PC-3 (cell line): ENCODE data around the gene CYP2C18. TPM values are rescaled to one million over a fixed set of nuclear protein-coding genes. Genes with fewer than 3 reads are reported as not detected.

Experiments
- ATAC-seq: fragments of 200-7000 bp; cut with Tn5 transposase; 2 replicates; pipeline ENCODE4 v1.9.1; 2020; ENCODE audit warnings: mild to moderate bottlenecking, moderate library complexity
- BruUV-seq: library from RNA; stranded (reverse); fragments of 400-500 nt; replicated peaks from 2 replicates; lab custom pipeline; 2021; lab: Mats Ljungman, UMichigan
- CTCF ChIA-PET: fragments of 300-600 bp; sonication (Branson Sonifier 250); formaldehyde crosslinking; loops from one replicate; lab custom pipeline; 2022; ENCODE audit warnings: antibody characterized with exemption; lab: Charles Lee
- POLR2A ChIA-PET: fragments of 300-600 bp; sonication (Branson Sonifier 250); formaldehyde crosslinking; loops from one replicate; lab custom pipeline; 2022; ENCODE audit warnings: antibody characterized with exemption; ENCODE audit not compliant: unreplicated experiment; lab: Charles Lee
- DNase-seq: peaks from one replicate; pipeline ENCODE4 v3.0.0-alpha.2; 2015
- H2AFZ ChIP-seq: fragments of 300-600 bp; sonication (generic); 2 replicates; pipeline ENCODE4 v1.6.0; 2016; ENCODE audit warnings: antibody characterized with exemption, low read length
- H3F3A ChIP-seq: fragments of 300-600 bp; sonication (generic); one replicate; pipeline ENCODE4 v1.6.0; 2017; ENCODE audit warnings: antibody characterized with exemption, low read length, control low read depth, mild to moderate bottlenecking; ENCODE audit not compliant: unreplicated experiment
- H3K27ac ChIP-seq: fragments of 300-600 bp; sonication (generic); 2 replicates; pipeline ENCODE4 v1.5.1; 2016; ENCODE audit warnings: mild to moderate bottlenecking, low read length
- H3K27me3 ChIP-seq: fragments of 300-600 bp; sonication (generic); 2 replicates; pipeline ENCODE4 v1.6.1; 2016; ENCODE audit warnings: low read length, mixed read lengths
- H3K36me3 ChIP-seq: fragments of 300-600 bp; sonication (generic); 2 replicates; pipeline ENCODE4 v1.6.1; 2016; ENCODE audit warnings: low read depth, mixed run types, low read length, mixed read lengths
- H3K4me1 ChIP-seq: fragments of 300-600 bp; sonication (generic); 2 replicates; pipeline ENCODE4 v1.5.1; 2016; ENCODE audit warnings: low read length; ENCODE audit not compliant: insufficient read depth
- H3K4me2 ChIP-seq: fragments of 300-600 bp; sonication (generic); 2 replicates; pipeline ENCODE4 v1.6.0; 2016; ENCODE audit warnings: low read length
- H3K4me3 ChIP-seq: fragments of 300-600 bp; sonication (generic); 2 replicates; pipeline ENCODE4 v1.5.1; 2016; ENCODE audit warnings: mild to moderate bottlenecking, low read length, mixed read lengths
- H3K79me2 ChIP-seq: fragments of 300-600 bp; sonication (generic); 2 replicates; pipeline ENCODE4 v1.6.1; 2017; ENCODE audit warnings: low read length, mixed read lengths
- H3K9ac ChIP-seq: fragments of 300-600 bp; sonication (generic); 2 replicates; pipeline ENCODE4 v1.6.0; 2016; ENCODE audit warnings: mild to moderate bottlenecking, low read length
- H3K9me2 ChIP-seq: fragments of 300-600 bp; sonication (generic); replicated peaks from 2 replicates; pipeline ENCODE4 v1.6.1; 2016; ENCODE audit warnings: mixed run types, low read length, mixed read lengths
- H3K9me3 ChIP-seq: fragments of 300-600 bp; sonication (generic); 2 replicates; pipeline ENCODE4 v1.6.1; 2016; ENCODE audit warnings: low read length, mixed read lengths
- H4K20me1 ChIP-seq: fragments of 300-600 bp; sonication (generic); 2 replicates; pipeline ENCODE4 v1.6.1; 2016; ENCODE audit warnings: low read length, mixed read lengths
- CTCF ChIP-seq: fragments of 300-600 bp; sonication (generic); conservative IDR thresholded peaks from 2 replicates; pipeline ENCODE4 v1.5.1; 2017; ENCODE audit warnings: antibody characterized with exemption, low read depth, mild to moderate bottlenecking, low read length
- EZH2 ChIP-seq: fragments of 300-600 bp; sonication (generic); IDR thresholded peaks from one replicate; pipeline ENCODE4 v1.6.1; 2017; ENCODE audit warnings: antibody characterized with exemption, mild to moderate bottlenecking, low read length; ENCODE audit not compliant: unreplicated experiment
- EZH2phosphoT487 ChIP-seq: fragments of 300-600 bp; sonication (generic); IDR thresholded peaks from 2 replicates; pipeline ENCODE4 v1.6.1; 2018; ENCODE audit warnings: mild to moderate bottlenecking, antibody characterized with exemption, low read length, borderline replicate concordance
- intact Hi-C: fragments of 100-400 bp; cut with micrococcal nuclease; formaldehyde crosslinking; loops from 2 replicates; pipeline ENCODE4 v1.9.0; 2023
- total RNA-seq: library from RNA; depleted of rRNA; stranded (reverse); fragments of >200 nt; gene quantifications from 2 replicates; pipeline ENCODE4 v1.2.3, GENCODE V29; 2014

The CYP2C18 gene
- total RNA-seq, 1 experiment from 2014 or later = not detected

- no peak for DNase-seq
- Histone ChIP-seq H3K9me3 (no peaks in the 10 kb centered on the region), H3K4me1 (no peaks in the 10 kb centered on the region), H3K9ac (no peak overlapping the region), H3K27ac (no peak overlapping the region), H3K4me3 (no peak overlapping the region), H3K27me3 (no peaks in the 10 kb centered on the region), H3K9me2 (no peaks in the 10 kb centered on the region), H2AFZ (no peak overlapping the region), H3K79me2 (no peaks in the 10 kb centered on the region), H3K4me2 (no peak overlapping the region), H4K20me1 (no peaks in the 10 kb centered on the region), H3K36me3 (no peaks in the 10 kb centered on the region), H3F3A (no peaks in the 10 kb centered on the region)
- ChIA-PET POLR2A (no interaction called here), CTCF (no interaction called here)
- TF ChIP-seq EZH2phosphoT487 = no peak
- TF ChIP-seq EZH2 = no peak
- TF ChIP-seq CTCF = no peak
- ATAC-seq = no peak
- BruUV-seq = no TSS peak
- intact Hi-C loops = no loop called here
Measured at GRCh38 chr10:94777886-94778458, 94.4 kb downstream of the CYP2C18 start.

- no peaks in the 10 kb centered on the region for H3K9me3 ChIP-seq
- H3K9me2 ChIP-seq = no peaks in the 10 kb centered on the region
- DNase-seq = no peak
- no peak for ATAC-seq
- ChIA-PET CTCF (no interaction called here), POLR2A (no interaction called here)
- no peaks in the 10 kb centered on the region for H3K79me2 ChIP-seq
- no peak overlapping the region for H3K27ac ChIP-seq
- no peaks in the 10 kb centered on the region for H4K20me1 ChIP-seq
- intact Hi-C loops = no loop called here
- H3F3A ChIP-seq = no peaks in the 10 kb centered on the region
- H3K4me3 ChIP-seq = no peak overlapping the region
- no peak overlapping the region for H3K9ac ChIP-seq
- H3K36me3 ChIP-seq = no peaks in the 10 kb centered on the region
- no peaks in the 10 kb centered on the region for H3K27me3 ChIP-seq
- no peaks in the 10 kb centered on the region for H3K4me1 ChIP-seq
- no peak overlapping the region for H2AFZ ChIP-seq
- no peak overlapping the region for H3K4me2 ChIP-seq
- TF ChIP-seq CTCF = no peak
- no peak for TF ChIP-seq EZH2phosphoT487
- no peak for TF ChIP-seq EZH2
- BruUV-seq = no TSS peak
Measured at GRCh38 chr10:94780844-94781243, 97.3 kb downstream of the CYP2C18 start.

DNA sequence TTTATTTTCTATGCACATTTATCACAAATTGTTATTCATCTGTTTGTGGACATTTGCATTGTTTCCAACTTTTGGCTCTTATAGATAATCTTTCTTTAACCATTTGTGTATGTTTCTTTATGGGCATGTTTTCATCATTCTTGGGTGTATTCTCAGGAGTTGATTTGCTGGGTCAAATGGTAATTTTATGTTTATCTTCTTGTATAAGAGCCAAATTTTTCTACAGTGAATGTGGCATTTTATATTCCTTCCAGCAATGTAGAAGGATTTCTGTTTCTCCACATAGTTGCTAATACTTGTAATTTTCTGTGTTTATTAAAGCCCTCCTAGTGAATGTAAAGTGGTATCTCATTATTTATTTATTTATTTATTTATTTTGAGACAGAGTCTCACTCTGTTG, 100.7 kb downstream of the CYP2C18 start:
- ATAC-seq = no peak
- Histone ChIP-seq H3K4me1 (no peaks in the 10 kb centered on the region), H3K4me2 (no peak overlapping the region), H3F3A (no peaks in the 10 kb centered on the region), H3K9ac (no peak overlapping the region), H3K4me3 (no peak overlapping the region), H3K9me3 (no peaks in the 10 kb centered on the region), H4K20me1 (no peaks in the 10 kb centered on the region), H3K79me2 (no peaks in the 10 kb centered on the region), H3K36me3 (no peaks in the 10 kb centered on the region), H3K9me2 (no peaks in the 10 kb centered on the region), H2AFZ (no peak overlapping the region), H3K27me3 (no peaks in the 10 kb centered on the region), H3K27ac (no peak overlapping the region)
- no TSS peak for BruUV-seq
- DNase-seq = no peak
- no peak for TF ChIP-seq CTCF
- TF ChIP-seq EZH2 = no peak
- TF ChIP-seq EZH2phosphoT487 = no peak
- ChIA-PET POLR2A (no interaction called here), CTCF (no interaction called here)
- intact Hi-C loops = no loop called here
